ENCODE measurements around the gene ITPRIP. TPM values are rescaled to one million over a fixed set of nuclear protein-coding genes. Genes with fewer than 3 reads are reported as not detected.
A peak's percentile ranks its signal among the peaks of the same experiment; 100 is the strongest.

Gene ITPRIP
- total RNA-seq, 1 experiment from 2014 or later: 3.8 TPM

- peaks cover 21% of the 10 kb centered on the region for H3K36me3 ChIP-seq
- DNase-seq (ENCODE audit: low read depth in 1 of 2, low spot score in 2 of 2): no peak
- H3K4me1 ChIP-seq (replicated peaks): peaks cover 45% of the 10 kb centered on the region
- no peak overlapping the region; the same call in 1 of the 2 replicates for H3K27ac ChIP-seq
- no peak overlapping the region for H3K4me3 ChIP-seq
- no peaks in the 10 kb centered on the region for H3K27me3 ChIP-seq (replicated peaks)
- H3K9me3 ChIP-seq (replicated peaks): no peaks in the 10 kb centered on the region
These were observed 3.2 kb downstream of the ITPRIP start for GRCh38 chr10:104334965-104335650.

GRCh38 chr10:104334561-104334960, 3.7 kb downstream of the ITPRIP start:
- Histone ChIP-seq H3K4me3 (no peak overlapping the region), H3K36me3 (peaks cover 21% of the 10 kb centered on the region), H3K27me3 (replicated peaks) (no peaks in the 10 kb centered on the region), H3K9me3 (replicated peaks) (no peaks in the 10 kb centered on the region), H3K4me1 (replicated peaks) (peaks cover 45% of the 10 kb centered on the region), H3K27ac (no peak overlapping the region)
- no peak for DNase-seq (ENCODE audit: low read depth in 1 of 2, low spot score in 2 of 2)

GRCh38 chr10:104333728-104334373, 4.4 kb downstream of the ITPRIP start:
- H3K27me3 ChIP-seq (replicated peaks): no peaks in the 10 kb centered on the region
- no peak overlapping the region for H3K4me3 ChIP-seq
- H3K9me3 ChIP-seq (replicated peaks): no peaks in the 10 kb centered on the region
- peaks cover 21% of the 10 kb centered on the region for H3K36me3 ChIP-seq
- peak in 1 of 2 experiments; percentile 28 for DNase-seq (ENCODE audit: low read depth in 1 of 2, low spot score in 2 of 2)
- H3K4me1 ChIP-seq (replicated peaks): peaks cover 46% of the 10 kb centered on the region
- H3K27ac ChIP-seq: no peak overlapping the region

- Histone ChIP-seq H3K27ac (no peak overlapping the region), H3K36me3 (peaks cover 21% of the 10 kb centered on the region), H3K27me3 (replicated peaks) (no peaks in the 10 kb centered on the region), H3K4me3 (no peak overlapping the region), H3K9me3 (replicated peaks) (no peaks in the 10 kb centered on the region), H3K4me1 (replicated peaks) (peaks cover 53% of the 10 kb centered on the region)
- DNase-seq (ENCODE audit: low read depth in 1 of 2, low spot score in 2 of 2): no peak
These were observed 5.1 kb downstream of the ITPRIP start for GRCh38 chr10:104333032-104333727.

- no peak for DNase-seq (ENCODE audit: low read depth in 1 of 2, low spot score in 2 of 2)
- no peak overlapping the region for H3K4me3 ChIP-seq
- H3K36me3 ChIP-seq: peaks cover 16% of the 10 kb centered on the region; the same call in 1 of the 2 replicates
- H3K27ac ChIP-seq: no peak overlapping the region
- H3K27me3 ChIP-seq (replicated peaks): no peaks in the 10 kb centered on the region
- peaks cover 60% of the 10 kb centered on the region for H3K4me1 ChIP-seq (replicated peaks)
- no peaks in the 10 kb centered on the region for H3K9me3 ChIP-seq (replicated peaks)
These were observed 5.8 kb downstream of the ITPRIP start for GRCh38 chr10:104332243-104333031.

GRCh38 chr10:104331208-104331838, 6.9 kb downstream of the ITPRIP start:
- H3K4me3 ChIP-seq: no peak overlapping the region
- no peaks in the 10 kb centered on the region for H3K27me3 ChIP-seq (replicated peaks)
- peak in 1 of 2 experiments; percentile 62 for DNase-seq (ENCODE audit: low read depth in 1 of 2, low spot score in 2 of 2)

GRCh38 chr10:104330168-104331110, 7.8 kb downstream of the ITPRIP start:
- Histone ChIP-seq H3K9me3 (replicated peaks) (no peaks in the 10 kb centered on the region), H3K4me1 (replicated peaks) (peaks cover 73% of the 10 kb centered on the region), H3K27ac (peak overlapping the region; percentile 89), H3K27me3 (replicated peaks) (no peaks in the 10 kb centered on the region), H3K36me3 (peaks cover 22% of the 10 kb centered on the region), H3K4me3 (no peak overlapping the region)
- DNase-seq (ENCODE audit: low read depth in 1 of 2, low spot score in 2 of 2): peak; percentile 86 to 87

More at GRCh38 chr10:104331208-104331838, 6.9 kb downstream of the ITPRIP start:
- Histone ChIP-seq H3K4me1 (replicated peaks) (peaks cover 66% of the 10 kb centered on the region), H3K9me3 (replicated peaks) (no peaks in the 10 kb centered on the region), H3K27ac (peak overlapping the region; percentile 89), H3K36me3 (peaks cover 16% of the 10 kb centered on the region; the same call in 1 of the 2 replicates)

- H3K9me3 ChIP-seq (replicated peaks): no peaks in the 10 kb centered on the region
- H3K4me3 ChIP-seq: no peak overlapping the region
- peaks cover 73% of the 10 kb centered on the region for H3K4me1 ChIP-seq (replicated peaks)
- H3K27me3 ChIP-seq (replicated peaks): no peaks in the 10 kb centered on the region
- H3K36me3 ChIP-seq: peaks cover 20% of the 10 kb centered on the region
- H3K27ac ChIP-seq: peak overlapping the region; percentile 89
- DNase-seq (ENCODE audit: low read depth in 1 of 2, low spot score in 2 of 2): peak in 1 of 2 experiments; percentile 65
These were observed 8.5 kb downstream of the ITPRIP start for GRCh38 chr10:104329735-104330134.

- Histone ChIP-seq H3K27ac (peak overlapping the region; percentile 89), H3K4me1 (replicated peaks) (peaks cover 73% of the 10 kb centered on the region), H3K36me3 (peaks cover 18% of the 10 kb centered on the region), H3K27me3 (replicated peaks) (no peaks in the 10 kb centered on the region), H3K9me3 (replicated peaks) (no peaks in the 10 kb centered on the region), H3K4me3 (no peak overlapping the region)
- DNase-seq (ENCODE audit: low read depth in 1 of 2, low spot score in 2 of 2): peak; percentile 86 to 90
These were observed 9.2 kb downstream of the ITPRIP start for GRCh38 chr10:104328896-104329710.

- no peaks in the 10 kb centered on the region for H3K9me3 ChIP-seq (replicated peaks)
- no peak overlapping the region for H3K4me3 ChIP-seq
- H3K27ac ChIP-seq: peak overlapping the region; percentile 89
- H3K27me3 ChIP-seq (replicated peaks): no peaks in the 10 kb centered on the region
- peaks cover 15% of the 10 kb centered on the region for H3K36me3 ChIP-seq
- DNase-seq (ENCODE audit: low read depth in 1 of 2, low spot score in 2 of 2): no peak
- peaks cover 73% of the 10 kb centered on the region for H3K4me1 ChIP-seq (replicated peaks)
These were observed 9.7 kb downstream of the ITPRIP start for GRCh38 chr10:104328646-104328895.

- peak; percentile 81 to 85 for DNase-seq (ENCODE audit: low read depth in 1 of 2, low spot score in 2 of 2)
- Histone ChIP-seq H3K9me3 (replicated peaks) (no peaks in the 10 kb centered on the region), H3K27ac (peak overlapping the region; percentile 89), H3K4me3 (peak overlapping the region; percentile 3; the same call in 1 of the 2 replicates), H3K27me3 (replicated peaks) (no peaks in the 10 kb centered on the region), H3K36me3 (peaks cover 9% of the 10 kb centered on the region), H3K4me1 (replicated peaks) (peaks cover 72% of the 10 kb centered on the region)
These were observed 10.3 kb downstream of the ITPRIP start for GRCh38 chr10:104327745-104328645.

All from SJSA1 (cell line).